ENCODE data around the gene FRG1. TPM values are rescaled to one million over a fixed set of nuclear protein-coding genes. Genes with fewer than 3 reads are reported as not detected.
"Not testable (repeated sequence)": the region's sequence is repeated elsewhere in the genome, so short reads cannot be mapped to it uniquely, and the experiment has no call there.

The FRG1 gene
- total and polyA plus RNA-seq, 5 donors from 2014 or later = 60.7 to 76.8 (median 71.9) TPM

- Mint-ChIP-seq H3K9me3 (peaks cover 0 to 2% (median 0%) of the 10 kb centered on the region in 7 donors), H3K27me3 (peaks cover 4% of the 10 kb centered on the region), H3K36me3 (no peaks in the 10 kb centered on the region), H3K27ac (no peak overlapping the region), H3K4me1 (no peaks in the 10 kb centered on the region), H3K4me3 (no peak overlapping the region)
- H3K36me3 ChIP-seq (ENCODE audit: control insufficient read depth, insufficient read depth, low read length) = no peaks in the 10 kb centered on the region
- H3K27ac ChIP-seq (ENCODE audit: insufficient read depth, low read length, poor library complexity, severe bottlenecking) = no peak overlapping the region
- no peak for DNase-seq
- no peaks in the 10 kb centered on the region for H3K4me1 ChIP-seq (ENCODE audit: control insufficient read depth, insufficient read depth, low read length, poor library complexity, severe bottlenecking)
- no peak for ATAC-seq (ENCODE audit: low read depth in 2 of 2)
- H3K27me3 ChIP-seq (ENCODE audit: control insufficient read depth, insufficient read depth, low read length) = no peaks in the 10 kb centered on the region
- no peaks in the 10 kb centered on the region for H3K9me3 ChIP-seq (ENCODE audit: control insufficient read depth in 2 of 2, low read length in 2 of 2)
- no peak overlapping the region for H3K4me3 ChIP-seq (ENCODE audit: low read depth, low read length)
These were observed 48.3 kb downstream of the FRG1 start for GRCh38 chr4:189988877-189989431.

- H3K27ac Mint-ChIP-seq; ATAC-seq (ENCODE audit: low read depth in 2 of 2); H3K9me3 ChIP-seq (ENCODE audit: control insufficient read depth in 2 of 2, low read length in 2 of 2); H3K36me3 Mint-ChIP-seq; H3K27me3 ChIP-seq (ENCODE audit: control insufficient read depth, insufficient read depth, low read length); H3K9me3 Mint-ChIP-seq; H3K4me3 ChIP-seq (ENCODE audit: low read depth, low read length); H3K36me3 ChIP-seq (ENCODE audit: control insufficient read depth, insufficient read depth, low read length); H3K4me1 ChIP-seq (ENCODE audit: control insufficient read depth, insufficient read depth, low read length, poor library complexity, severe bottlenecking); H3K27me3 Mint-ChIP-seq; H3K4me1 Mint-ChIP-seq; H3K27ac ChIP-seq (ENCODE audit: insufficient read depth, low read length, poor library complexity, severe bottlenecking); DNase-seq; H3K4me3 Mint-ChIP-seq: not testable (repeated sequence)
These were observed 49.3 kb downstream of the FRG1 start for GRCh38 chr4:189989941-189990340.

Other genes with a start within 250 kb of the FRG1 start
- not detected for gene FRG2, start 86.4 kb downstream of the FRG1 start, total RNA-seq
- gene FRG2, start 86.4 kb downstream of the FRG1 start, polyA plus RNA-seq = not detected
- not detected for gene DBET, start 123.6 kb downstream of the FRG1 start, total RNA-seq
- not detected for gene DBET, start 123.6 kb downstream of the FRG1 start, polyA plus RNA-seq
- gene DUX4, start 232.9 kb downstream of the FRG1 start, total RNA-seq = not detected
- not detected for gene DUX4, start 232.9 kb downstream of the FRG1 start, polyA plus RNA-seq